Adipocyte (in vitro differentiated cells): ENCODE measurements around the gene TMEM184B.

Experiments
- DNase-seq: peaks from one replicate; pipeline ENCODE4 v3.0.0-alpha.2; 2015; ENCODE audit warnings: low read depth
- H3K27me3 ChIP-seq: replicated peaks from 2 replicates; pipeline ENCODE4 v1.7.0; 2013; ENCODE audit warnings: mild to moderate bottlenecking, low read length, moderate library complexity; ENCODE audit not compliant: control insufficient read depth, insufficient read depth
- H3K36me3 ChIP-seq: 2 replicates; pipeline ENCODE4 v1.7.0; 2013; ENCODE audit warnings: low read length, mild to moderate bottlenecking, moderate library complexity; ENCODE audit not compliant: control insufficient read depth, insufficient read depth, severe bottlenecking
- H3K4me1 ChIP-seq: 2 replicates; pipeline ENCODE4 v1.7.0; 2013; ENCODE audit warnings: mild to moderate bottlenecking, low read length, moderate library complexity; ENCODE audit not compliant: control insufficient read depth, insufficient read depth
- H3K4me3 ChIP-seq: 2 replicates; pipeline ENCODE4 v1.7.0; 2013; ENCODE audit warnings: mild to moderate bottlenecking, low read length, moderate library complexity
- H3K9ac ChIP-seq: 2 replicates; pipeline ENCODE4 v1.7.0; 2013; ENCODE audit warnings: mild to moderate bottlenecking, low read length, moderate library complexity
- H3K9me3 ChIP-seq: 2 replicates; pipeline ENCODE4 v1.7.0; 2013; ENCODE audit warnings: mild to moderate bottlenecking, low read length, moderate library complexity; ENCODE audit not compliant: control insufficient read depth

The TMEM184B gene

DNA sequence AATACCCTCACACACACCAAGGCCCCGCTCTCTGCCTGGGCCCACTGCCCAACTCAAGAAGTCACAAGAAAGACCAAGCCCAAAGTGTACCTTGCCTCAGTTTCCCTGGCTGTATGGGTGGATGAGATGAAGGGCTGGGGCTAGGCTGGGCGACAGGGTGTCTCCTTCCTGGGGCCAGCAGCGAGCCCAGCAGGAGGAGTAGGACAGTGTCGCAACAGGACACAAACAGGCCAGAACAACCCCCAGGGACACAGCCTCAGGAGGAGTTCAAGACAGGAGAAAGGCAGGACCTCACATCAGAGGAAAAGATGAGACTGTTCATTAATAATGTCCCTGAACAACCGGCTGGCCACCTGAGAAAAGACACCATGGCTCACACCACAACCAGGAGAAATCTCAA is 31.2 kb upstream of the TMEM184B start:
- H3K4me1 ChIP-seq: peaks cover 29% of the 10 kb centered on the region
- peak overlapping the region; percentile 18 for H3K4me3 ChIP-seq
- H3K9ac ChIP-seq: peak overlapping the region; percentile 50
- peaks cover 59% of the 10 kb centered on the region for H3K36me3 ChIP-seq
- H3K9me3 ChIP-seq: no peaks in the 10 kb centered on the region
- no peaks in the 10 kb centered on the region for H3K27me3 ChIP-seq
- peak; percentile 37 for DNase-seq

GRCh38 chr22:38302906-38303305 is 30.1 kb upstream of the TMEM184B start:
- Histone ChIP-seq H3K9ac (no peak overlapping the region), H3K36me3 (peaks cover 60% of the 10 kb centered on the region)

DNA sequence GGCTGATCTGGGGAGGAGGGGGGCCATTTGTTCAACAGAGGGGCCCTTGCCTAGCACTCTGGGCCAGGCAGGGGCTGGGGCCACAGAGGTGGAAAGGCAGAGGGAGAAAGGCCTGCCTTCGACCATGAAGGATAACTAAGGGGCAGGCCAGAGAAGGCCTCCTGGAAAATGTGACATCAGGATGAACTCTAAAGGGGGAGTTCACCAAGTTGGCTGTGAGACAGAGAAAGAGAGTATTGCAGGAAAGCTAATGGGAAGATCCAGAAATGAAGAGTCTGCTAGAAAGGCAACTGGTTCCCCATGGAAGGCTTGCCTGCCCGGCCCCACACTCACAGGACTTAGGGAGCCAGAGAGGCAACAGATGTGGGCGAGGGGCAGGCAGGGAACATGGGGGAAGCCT is 28.1 kb upstream of the TMEM184B start:
- H3K4me1 ChIP-seq: peaks cover 27% of the 10 kb centered on the region
- no peak for DNase-seq
- no peak overlapping the region for H3K4me3 ChIP-seq
- H3K9ac ChIP-seq: peak overlapping the region; percentile 16
- H3K27me3 ChIP-seq: no peaks in the 10 kb centered on the region
- H3K9me3 ChIP-seq: no peaks in the 10 kb centered on the region
- peaks cover 75% of the 10 kb centered on the region for H3K36me3 ChIP-seq

More at GRCh38 chr22:38302906-38303305, 30.1 kb upstream of the TMEM184B start:
- Histone ChIP-seq H3K27me3 (no peaks in the 10 kb centered on the region), H3K4me1 (peaks cover 29% of the 10 kb centered on the region), H3K9me3 (no peaks in the 10 kb centered on the region), H3K4me3 (no peak overlapping the region)
- DNase-seq: no peak

DNA sequence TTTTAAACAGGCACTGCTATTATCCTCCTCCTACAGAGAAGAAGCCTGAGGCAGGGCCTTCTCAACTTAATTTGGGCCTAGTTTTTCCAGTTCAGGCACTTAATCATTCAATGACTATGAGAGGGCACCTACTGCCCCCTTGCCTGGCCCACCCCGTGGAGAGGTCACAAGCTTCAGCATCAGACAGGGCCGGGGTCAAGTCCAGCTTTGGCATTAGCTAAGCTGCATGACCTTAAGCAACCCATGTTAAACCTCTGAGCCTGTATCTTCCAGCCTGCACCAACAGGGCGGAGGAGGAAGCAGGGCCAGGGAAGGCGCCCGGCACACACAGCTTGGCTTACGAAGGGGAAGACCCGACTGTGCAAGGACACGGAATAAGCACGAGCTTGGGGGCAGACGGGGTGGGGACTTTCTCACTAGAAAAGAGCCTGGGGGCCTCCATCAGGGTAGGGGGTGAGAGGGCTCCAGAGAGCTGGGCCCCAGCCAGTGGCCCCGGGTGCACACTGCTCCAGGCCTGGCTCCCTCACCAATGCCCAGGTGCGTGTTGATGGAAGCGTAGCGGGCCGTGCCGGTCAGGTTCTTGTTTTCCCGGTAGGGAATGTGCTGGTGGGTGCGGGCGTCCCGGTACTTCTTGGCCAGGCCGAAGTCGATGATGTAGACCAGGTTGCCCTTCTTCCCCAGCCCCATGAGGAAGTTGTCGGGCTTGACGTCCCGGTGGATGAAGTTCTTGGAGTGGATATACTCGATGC is 27.6 kb upstream of the TMEM184B start:
- peaks cover 21% of the 10 kb centered on the region for H3K4me1 ChIP-seq

DNA sequence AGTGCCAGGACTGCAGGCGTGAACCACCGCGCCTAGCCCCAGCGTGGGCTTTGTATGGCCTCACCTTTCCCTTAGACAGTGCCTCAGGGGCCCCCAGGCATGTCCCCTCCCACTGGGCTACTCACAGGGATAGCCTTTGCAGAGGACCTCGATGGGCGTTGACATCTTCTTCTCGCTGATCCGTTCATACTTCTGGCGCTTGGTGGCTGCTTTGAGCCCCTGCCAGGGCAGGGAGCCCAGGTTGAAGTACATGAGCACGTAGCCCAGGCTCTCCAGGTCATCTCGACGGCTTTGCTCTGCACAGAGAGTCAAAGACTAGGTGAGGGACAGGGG is 26.9 kb upstream of the TMEM184B start:
- peaks cover 87% of the 10 kb centered on the region for H3K36me3 ChIP-seq

More for the DNA sequence above, 27.6 kb upstream of the TMEM184B start:
- H3K36me3 ChIP-seq: peaks cover 81% of the 10 kb centered on the region
- H3K9me3 ChIP-seq: no peaks in the 10 kb centered on the region
- DNase-seq: no peak
- H3K27me3 ChIP-seq: no peaks in the 10 kb centered on the region
- no peak overlapping the region for H3K4me3 ChIP-seq
- H3K9ac ChIP-seq: no peak overlapping the region

DNA sequence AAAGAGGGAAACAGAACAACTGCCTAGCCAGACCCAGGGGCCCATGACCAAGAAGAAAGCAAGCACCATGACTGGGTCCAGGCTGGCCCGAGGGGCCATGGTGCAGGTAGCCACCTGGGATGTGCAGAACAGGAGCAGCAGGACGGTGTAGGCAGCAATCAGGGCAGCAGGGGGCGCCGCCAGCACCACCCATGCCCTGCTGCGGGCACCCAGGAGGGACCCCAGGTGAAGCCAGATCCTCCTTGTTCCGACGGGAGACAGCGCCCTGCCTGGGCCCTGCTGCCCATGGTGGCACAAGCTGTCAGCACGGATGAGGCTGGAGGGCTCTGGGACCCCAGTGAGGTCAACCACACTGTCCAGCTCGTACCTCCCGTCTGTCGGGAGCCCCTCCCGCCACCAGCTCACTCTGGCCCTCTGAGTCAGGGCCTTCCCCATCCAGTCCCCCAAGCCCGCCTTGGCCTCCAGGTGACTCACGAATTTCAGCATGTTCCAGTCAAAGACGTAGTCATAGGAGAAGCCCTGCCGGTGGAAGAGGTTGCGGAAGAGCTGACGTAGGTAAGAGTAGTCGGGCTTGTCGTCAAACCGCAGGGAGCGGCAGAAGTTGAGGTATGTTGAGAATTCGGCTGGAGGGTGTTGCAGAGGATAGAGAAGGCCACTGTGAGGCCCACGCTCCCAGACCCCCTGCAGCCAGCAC is 25.6 kb upstream of the TMEM184B start:
- peaks cover 7% of the 10 kb centered on the region for H3K4me1 ChIP-seq
- no peaks in the 10 kb centered on the region for H3K9me3 ChIP-seq
- peaks cover 87% of the 10 kb centered on the region for H3K36me3 ChIP-seq
- no peak overlapping the region for H3K4me3 ChIP-seq
- no peak overlapping the region for H3K9ac ChIP-seq
- H3K27me3 ChIP-seq: no peaks in the 10 kb centered on the region
- no peak for DNase-seq

More for the DNA sequence above, 26.9 kb upstream of the TMEM184B start:
- H3K4me1 ChIP-seq: peaks cover 15% of the 10 kb centered on the region
- H3K9me3 ChIP-seq: no peaks in the 10 kb centered on the region
- H3K9ac ChIP-seq: no peak overlapping the region
- no peak overlapping the region for H3K4me3 ChIP-seq
- DNase-seq: no peak
- no peaks in the 10 kb centered on the region for H3K27me3 ChIP-seq

- H3K4me3 ChIP-seq: no peak overlapping the region
- no peaks in the 10 kb centered on the region for H3K9me3 ChIP-seq
- peaks cover 86% of the 10 kb centered on the region for H3K36me3 ChIP-seq
- H3K9ac ChIP-seq: no peak overlapping the region
- H3K4me1 ChIP-seq: peaks cover 19% of the 10 kb centered on the region
- no peaks in the 10 kb centered on the region for H3K27me3 ChIP-seq
- DNase-seq: no peak
Observed at GRCh38 chr22:38296372-38296771, 23.6 kb upstream of the TMEM184B start.

- Histone ChIP-seq H3K9me3 (no peaks in the 10 kb centered on the region), H3K36me3 (peaks cover 86% of the 10 kb centered on the region), H3K27me3 (no peaks in the 10 kb centered on the region), H3K9ac (no peak overlapping the region), H3K4me1 (peaks cover 19% of the 10 kb centered on the region), H3K4me3 (no peak overlapping the region)
- no peak for DNase-seq
Observed at GRCh38 chr22:38295863-38296262, 23.1 kb upstream of the TMEM184B start.

- no peaks in the 10 kb centered on the region for H3K9me3 ChIP-seq
- H3K4me3 ChIP-seq: no peak overlapping the region
- H3K9ac ChIP-seq: peak overlapping the region; percentile 20
- peaks cover 20% of the 10 kb centered on the region for H3K4me1 ChIP-seq
- H3K36me3 ChIP-seq: peaks cover 82% of the 10 kb centered on the region
- DNase-seq: no peak
- H3K27me3 ChIP-seq: no peaks in the 10 kb centered on the region
Observed at GRCh38 chr22:38295339-38295738, 22.5 kb upstream of the TMEM184B start.

DNA sequence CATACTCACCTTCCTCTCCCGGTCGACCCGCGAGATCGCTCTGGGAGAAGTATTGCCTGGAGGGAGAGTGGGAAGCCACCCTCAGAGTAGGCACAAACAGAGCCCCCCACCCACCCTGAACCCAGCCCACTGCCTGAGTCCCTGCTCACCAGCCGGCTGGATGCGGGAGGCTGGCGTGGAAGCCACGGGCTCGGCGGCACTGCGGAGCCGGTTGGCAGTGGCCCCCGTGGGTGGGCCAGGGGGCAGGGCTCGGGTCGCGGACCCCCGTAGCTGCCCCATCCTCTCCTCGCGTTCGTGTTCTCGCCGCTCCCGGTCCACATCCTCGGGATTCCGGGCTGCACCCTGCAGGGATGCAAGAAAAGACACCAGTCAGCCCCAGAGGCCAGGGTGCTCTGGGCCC is 21.4 kb upstream of the TMEM184B start:
- H3K27me3 ChIP-seq: no peaks in the 10 kb centered on the region
- no peak for DNase-seq
- H3K36me3 ChIP-seq: peaks cover 77% of the 10 kb centered on the region
- no peak overlapping the region for H3K9ac ChIP-seq
- H3K4me3 ChIP-seq: no peak overlapping the region
- H3K9me3 ChIP-seq: no peaks in the 10 kb centered on the region
- peaks cover 30% of the 10 kb centered on the region for H3K4me1 ChIP-seq

DNA sequence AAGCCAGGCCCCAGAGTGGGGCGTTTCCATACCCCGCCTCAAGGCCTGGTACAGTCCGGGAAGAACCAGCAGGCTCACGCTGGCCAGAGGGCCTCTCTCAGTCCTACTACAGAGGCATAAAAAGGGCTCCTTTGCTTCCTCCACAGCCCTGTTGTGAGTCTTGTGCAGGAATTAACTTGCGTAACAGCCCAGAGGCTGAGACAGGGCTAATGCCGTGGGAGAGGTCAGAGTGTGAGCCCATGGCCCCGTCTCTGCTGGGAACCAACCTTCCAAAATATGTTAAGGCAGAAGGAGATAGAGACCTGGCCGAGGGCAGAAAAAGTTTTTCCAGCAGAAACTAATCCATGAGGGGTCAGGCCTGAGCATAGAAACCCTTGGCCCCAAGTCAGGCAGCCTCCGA is 19.9 kb upstream of the TMEM184B start:
- peaks cover 30% of the 10 kb centered on the region for H3K4me1 ChIP-seq
- peak; percentile 42 for DNase-seq
- no peaks in the 10 kb centered on the region for H3K9me3 ChIP-seq
- H3K36me3 ChIP-seq: peaks cover 69% of the 10 kb centered on the region
- H3K9ac ChIP-seq: peak overlapping the region; percentile 47
- H3K27me3 ChIP-seq: no peaks in the 10 kb centered on the region
- no peak overlapping the region for H3K4me3 ChIP-seq
